NCI-H2029 (cell line): Measurements from ENCODE around the gene EXOSC7.
"Not testable (repeated sequence)": the region's sequence is repeated elsewhere in the genome, so short reads cannot be mapped to it uniquely, and the experiment has no call there.

Experiments used
- DNase-seq: peaks from one replicate; lab custom pipeline; 2025; lab: John Stamatoyannopoulos, UW

Gene EXOSC7

GRCh38 chr3:44962621-44963393 lies 13.2 kb upstream of the EXOSC7 start:
- DNase-seq = peak; percentile 81

GRCh38 chr3:44963571-44964325 lies 12.3 kb upstream of the EXOSC7 start:
- no peak for DNase-seq

- no peak for DNase-seq
Measured at GRCh38 chr3:44965165-44965564, 10.9 kb upstream of the EXOSC7 start.

- no peak for DNase-seq
Measured at GRCh38 chr3:44966795-44967278, 9.2 kb upstream of the EXOSC7 start.

GRCh38 chr3:44968447-44968858 lies 7.6 kb upstream of the EXOSC7 start:
- no peak for DNase-seq

DNA sequence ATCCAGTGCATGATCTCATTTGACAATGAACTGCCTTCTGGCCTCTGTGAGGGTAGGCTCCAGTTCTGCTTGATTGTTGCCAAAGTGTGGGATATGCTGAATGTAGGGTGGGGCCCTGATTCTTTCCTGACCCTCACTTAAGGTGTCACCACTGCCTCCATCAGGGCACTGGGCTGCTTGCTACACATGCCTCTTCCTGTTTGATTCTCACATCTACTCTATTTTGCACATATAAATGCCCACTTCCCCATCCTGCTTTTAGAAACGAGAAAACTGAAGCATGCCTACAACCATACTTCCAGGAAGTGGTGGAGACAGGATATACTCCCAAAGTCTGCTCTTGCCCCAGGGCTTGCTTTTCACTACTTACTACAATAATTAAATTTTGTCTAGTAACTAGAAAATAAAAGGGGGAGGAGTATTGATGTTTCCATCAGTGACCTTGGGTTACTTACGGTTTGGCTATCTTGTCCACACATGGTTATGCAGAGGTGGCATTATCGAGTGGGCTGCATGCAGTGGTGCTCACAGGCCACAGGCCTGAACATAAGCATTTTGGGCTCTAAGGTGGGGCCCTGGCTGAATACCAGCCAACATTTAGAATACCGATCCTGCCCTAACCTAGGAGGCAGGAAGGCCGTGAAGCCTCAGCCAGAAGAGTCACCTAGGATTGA lies 6.8 kb upstream of the EXOSC7 start:
- no peak for DNase-seq

- no peak for DNase-seq
Measured at GRCh38 chr3:44969828-44970179, 6.2 kb upstream of the EXOSC7 start.

DNA sequence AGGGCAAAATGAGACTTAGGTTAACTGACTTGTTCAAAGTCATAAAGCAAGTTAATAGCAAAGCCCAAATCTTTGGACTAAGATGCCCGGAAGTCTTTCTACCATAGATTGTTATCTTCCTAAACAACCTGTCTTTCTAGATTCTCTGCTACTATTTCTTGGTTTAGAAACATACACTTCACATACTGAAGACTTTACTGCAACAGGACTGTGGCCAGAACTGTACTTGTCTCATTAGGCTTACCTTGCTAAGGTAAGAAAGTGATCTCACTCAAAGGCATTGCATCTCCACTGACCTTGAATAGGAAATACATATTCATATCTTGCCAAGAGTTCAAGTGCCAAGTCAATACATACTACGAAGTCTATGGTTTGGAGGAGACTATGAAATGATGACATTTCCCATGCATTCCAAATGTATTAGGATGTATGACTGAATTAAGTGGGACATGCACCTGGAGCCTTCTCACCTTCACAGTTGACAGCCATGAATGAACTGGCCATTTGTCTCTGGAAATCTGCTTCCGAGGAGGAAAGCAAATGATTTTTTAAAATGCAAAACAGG lies 5.0 kb upstream of the EXOSC7 start:
- DNase-seq = no peak

DNA sequence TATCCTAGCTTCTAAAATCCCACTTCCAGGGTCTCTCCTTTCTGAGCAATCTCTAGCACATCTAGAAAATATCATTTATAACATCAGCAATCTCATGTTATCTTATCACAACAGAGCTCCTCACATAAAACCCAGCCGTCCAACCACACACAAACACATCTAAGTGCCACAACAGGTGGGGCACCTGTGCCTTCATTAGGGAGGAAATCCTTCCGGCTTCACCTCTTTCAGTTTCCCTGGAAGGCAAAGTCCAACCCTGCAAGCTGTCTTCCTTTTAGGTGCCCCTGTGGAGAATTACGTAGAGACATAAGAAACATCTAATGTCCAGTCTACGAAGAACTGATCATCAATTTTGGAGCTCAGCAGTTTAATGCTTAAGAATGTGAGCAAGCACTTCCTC lies 1.6 kb upstream of the EXOSC7 start:
- DNase-seq = no peak

GRCh38 chr3:44981220-44981619 lies 5.2 kb downstream of the EXOSC7 start:
- DNase-seq = no peak

GRCh38 chr3:44981751-44982150 lies 5.7 kb downstream of the EXOSC7 start:
- no peak for DNase-seq

GRCh38 chr3:44982817-44983216 lies 6.8 kb downstream of the EXOSC7 start:
- DNase-seq = no peak

- DNase-seq = no peak
Measured at GRCh38 chr3:44983484-44983941, 7.5 kb downstream of the EXOSC7 start.

DNA sequence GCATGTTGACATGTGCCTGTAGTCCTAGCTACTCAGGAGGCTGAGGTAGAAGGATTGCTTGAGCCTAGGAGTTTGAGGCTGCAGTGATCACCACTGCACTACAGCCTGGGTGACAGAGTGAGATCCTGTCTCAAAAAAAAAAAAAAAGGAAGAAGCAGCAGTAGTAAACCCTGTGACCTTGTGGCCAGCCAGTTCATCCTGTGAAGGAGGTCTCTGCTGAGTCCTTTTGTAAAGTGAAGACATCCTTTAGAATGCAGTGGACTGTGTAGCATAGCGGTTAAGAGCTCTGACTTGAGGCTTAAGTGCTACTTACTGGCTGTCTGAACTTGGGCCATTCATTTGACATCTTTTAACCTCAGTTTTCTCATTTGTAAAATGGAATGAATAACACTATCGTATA lies 8.3 kb downstream of the EXOSC7 start:
- no peak for DNase-seq

DNA sequence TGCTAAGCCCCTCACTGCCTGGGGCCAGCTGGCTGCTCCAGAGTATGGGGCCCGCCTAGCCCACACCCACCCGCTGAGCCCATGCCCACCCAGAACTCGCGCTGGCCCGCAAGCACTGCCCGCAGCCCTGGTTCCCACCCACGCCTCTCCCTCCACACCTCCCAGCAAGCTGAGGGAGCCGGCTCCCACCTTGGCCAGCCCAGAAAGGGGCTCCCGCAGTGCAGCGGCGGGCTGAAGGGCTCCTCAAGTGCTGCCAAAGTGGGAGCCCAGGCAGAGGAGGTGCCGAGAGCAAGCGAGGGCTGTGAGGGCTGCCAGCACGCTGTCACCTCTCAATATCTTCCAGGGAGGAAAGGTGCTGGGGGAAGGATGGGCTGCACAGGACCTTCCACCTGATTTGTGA lies 10.3 kb downstream of the EXOSC7 start:
- not testable (repeated sequence) for DNase-seq

DNA sequence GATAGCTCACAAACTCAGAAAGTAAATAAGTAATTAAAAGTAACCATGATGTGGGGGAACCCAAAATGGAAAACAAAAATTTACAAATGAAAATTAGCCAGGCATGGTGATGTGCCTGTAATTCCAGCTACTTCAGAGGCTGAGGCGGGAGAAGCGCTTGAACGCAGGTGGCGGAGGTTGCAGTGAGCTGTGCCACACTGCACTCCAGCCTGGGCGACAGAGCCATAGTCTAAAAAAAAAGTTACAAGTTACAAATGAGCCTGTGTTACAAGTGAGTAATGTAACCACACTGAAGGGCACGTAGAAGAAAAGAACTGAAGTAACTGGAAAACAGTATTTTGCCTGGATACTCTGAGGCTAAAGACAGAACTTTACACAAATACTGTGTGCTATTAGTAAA lies 11.3 kb downstream of the EXOSC7 start:
- DNase-seq = no peak

- DNase-seq = no peak
Measured at GRCh38 chr3:44988073-44988472, 12.0 kb downstream of the EXOSC7 start.

GRCh38 chr3:44989141-44989540 lies 13.1 kb downstream of the EXOSC7 start:
- DNase-seq = no peak

- DNase-seq = no peak
Measured at GRCh38 chr3:44989636-44990373, 13.8 kb downstream of the EXOSC7 start.

DNA sequence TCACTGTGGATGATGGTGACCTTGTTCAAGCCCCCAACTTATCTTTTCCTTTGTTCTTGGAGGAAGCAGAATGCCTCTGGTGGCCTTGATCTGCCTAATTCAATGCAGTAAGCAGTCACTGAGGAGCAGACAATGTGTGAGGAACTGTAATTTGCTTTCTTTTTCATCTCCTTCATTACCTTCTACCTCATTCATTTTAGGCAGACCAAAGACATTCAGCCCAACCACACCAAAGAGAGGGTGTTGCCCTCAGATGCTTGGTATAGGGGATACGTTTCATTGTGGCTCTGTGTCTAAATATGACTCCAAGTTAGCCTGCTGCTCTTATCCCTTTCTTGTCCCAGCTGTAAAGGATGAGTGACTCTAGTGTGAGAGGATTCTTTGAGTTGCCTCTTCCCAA lies 15.3 kb downstream of the EXOSC7 start:
- DNase-seq = no peak

DNA sequence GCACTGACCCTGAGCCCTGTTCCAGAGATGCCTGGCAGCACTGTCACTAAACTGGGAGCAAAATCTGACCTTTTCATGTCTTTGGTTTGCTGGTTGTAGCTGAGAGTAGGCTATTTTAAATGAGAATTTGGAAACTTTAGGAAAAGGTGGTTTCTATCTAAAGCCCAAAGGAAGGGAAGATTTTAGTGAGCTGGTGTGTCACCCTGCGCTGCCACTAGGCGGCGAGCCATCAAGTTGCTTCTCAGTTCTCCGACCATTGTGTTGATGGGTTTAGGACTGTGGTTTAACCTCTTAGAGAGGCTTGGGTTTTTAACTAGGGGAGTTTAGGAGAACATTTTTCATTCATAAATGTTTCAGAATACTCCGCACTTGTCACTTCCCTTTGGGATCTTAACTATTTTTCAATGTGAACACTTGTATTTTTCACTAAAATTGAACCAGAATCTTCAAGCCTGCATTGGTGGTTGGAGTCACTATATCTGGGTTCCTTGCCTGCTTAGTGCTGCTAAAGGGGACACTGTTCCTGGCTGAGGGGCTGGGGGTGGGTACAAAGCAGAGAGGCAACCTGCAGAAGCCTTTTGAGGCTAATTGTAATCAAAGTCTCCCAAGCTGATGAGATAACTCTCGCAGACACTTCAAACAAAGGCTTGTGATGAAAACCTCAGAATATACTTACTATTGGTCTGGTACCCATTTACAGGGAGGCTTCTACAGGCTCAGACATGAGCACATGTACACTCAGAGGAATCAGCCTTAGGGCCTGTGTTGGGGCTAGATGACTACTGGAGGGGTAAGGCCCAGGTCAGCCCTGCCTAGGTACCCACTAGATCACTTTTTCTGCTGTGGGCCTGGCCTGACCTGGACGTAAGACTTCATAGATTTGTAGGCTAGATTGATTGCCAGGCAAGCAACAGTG lies 16.8 kb downstream of the EXOSC7 start:
- DNase-seq = no peak
